GM18870 (cell line): ENCODE measurements around the gene OLA1.

ENCODE experiments used
- ATAC-seq: cut with Tn5 transposase; IDR thresholded peaks from one replicate; pipeline ENCODE4 v1.9.1; 2021; ENCODE audit warnings: moderate library complexity; ENCODE audit not compliant: unreplicated experiment

The OLA1 gene

GRCh38 chr2:174070281-174070680 lies 178.1 kb downstream of the OLA1 start:
- ATAC-seq = no peak

- no peak for ATAC-seq
These were observed 180.5 kb downstream of the OLA1 start for GRCh38 chr2:174067815-174068214.

- no peak for ATAC-seq
These were observed 181.5 kb downstream of the OLA1 start for GRCh38 chr2:174066871-174067270.

- ATAC-seq = no peak
These were observed 184.7 kb downstream of the OLA1 start for GRCh38 chr2:174063492-174064092.

GRCh38 chr2:174062934-174063333 lies 185.4 kb downstream of the OLA1 start:
- ATAC-seq = no peak

- ATAC-seq = no peak
These were observed 188.5 kb downstream of the OLA1 start for GRCh38 chr2:174059884-174060244.

- ATAC-seq = no peak
These were observed 189.0 kb downstream of the OLA1 start for GRCh38 chr2:174059178-174059883.

GRCh38 chr2:174058456-174058855 lies 189.9 kb downstream of the OLA1 start:
- no peak for ATAC-seq

GRCh38 chr2:174058026-174058425 lies 190.3 kb downstream of the OLA1 start:
- ATAC-seq = no peak

GRCh38 chr2:174054926-174055325 lies 193.4 kb downstream of the OLA1 start:
- ATAC-seq = no peak

GRCh38 chr2:174053355-174054151 lies 194.8 kb downstream of the OLA1 start:
- ATAC-seq = no peak

- no peak for ATAC-seq
These were observed 195.8 kb downstream of the OLA1 start for GRCh38 chr2:174052584-174052976.

GRCh38 chr2:174051741-174052583 lies 196.4 kb downstream of the OLA1 start:
- no peak for ATAC-seq

GRCh38 chr2:174051068-174051467 lies 197.3 kb downstream of the OLA1 start:
- ATAC-seq = no peak

- ATAC-seq = no peak
These were observed 198.4 kb downstream of the OLA1 start for GRCh38 chr2:174049895-174050294.

GRCh38 chr2:174048243-174048642 lies 200.1 kb downstream of the OLA1 start:
- ATAC-seq = no peak

GRCh38 chr2:174047746-174048145 lies 200.6 kb downstream of the OLA1 start:
- ATAC-seq = no peak

GRCh38 chr2:174046172-174046571 lies 202.2 kb downstream of the OLA1 start:
- ATAC-seq = no peak

- no peak for ATAC-seq
These were observed 203.8 kb downstream of the OLA1 start for GRCh38 chr2:174044556-174044955.

- no peak for ATAC-seq
These were observed 208.0 kb downstream of the OLA1 start for GRCh38 chr2:174040417-174040701.
